NCI-H345 (cell line): ENCODE results near the gene CXCL3.

ENCODE experiments used
- DNase-seq: peaks from one replicate; lab custom pipeline; 2025; lab: John Stamatoyannopoulos, UW

CXCL3 gene

DNA sequence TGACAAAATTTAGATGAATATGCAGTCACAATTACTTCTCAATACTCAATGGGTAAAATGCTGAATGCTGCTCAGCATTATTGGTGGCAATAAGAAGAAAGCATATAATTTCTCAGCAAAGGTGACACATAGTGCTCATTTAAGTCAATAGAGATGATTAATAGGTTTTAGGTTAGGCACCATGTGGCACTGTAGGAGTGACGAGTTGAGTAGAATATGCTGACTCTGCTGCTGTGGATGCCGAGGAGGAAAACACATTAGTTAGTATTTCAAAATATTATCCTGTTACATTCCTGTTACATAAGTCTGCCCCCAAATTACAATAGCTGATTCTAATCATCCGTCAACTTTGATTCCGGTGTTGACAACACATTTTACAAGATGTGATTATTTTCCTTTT is 26.4 kb downstream of the CXCL3 start:
- DNase-seq: no peak

DNA sequence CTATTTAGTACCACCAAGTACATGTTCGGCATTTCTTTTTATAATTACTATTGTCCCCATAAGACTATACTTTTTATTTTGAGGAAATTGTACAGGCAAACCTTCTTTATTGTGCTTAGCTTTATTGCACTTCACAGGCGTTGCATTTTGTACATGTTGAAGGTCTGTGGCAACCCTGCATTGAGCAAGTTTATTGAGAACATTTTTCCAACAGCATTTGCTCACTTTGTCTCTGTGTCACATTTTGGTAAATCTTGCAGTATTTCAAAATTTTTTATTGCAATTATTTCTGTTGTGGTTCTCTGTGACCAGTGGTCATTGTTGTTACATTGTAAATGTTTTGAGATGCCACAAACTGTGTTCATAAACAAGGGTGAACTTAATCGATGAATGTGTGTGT is 29.2 kb downstream of the CXCL3 start:
- no peak for DNase-seq

DNA sequence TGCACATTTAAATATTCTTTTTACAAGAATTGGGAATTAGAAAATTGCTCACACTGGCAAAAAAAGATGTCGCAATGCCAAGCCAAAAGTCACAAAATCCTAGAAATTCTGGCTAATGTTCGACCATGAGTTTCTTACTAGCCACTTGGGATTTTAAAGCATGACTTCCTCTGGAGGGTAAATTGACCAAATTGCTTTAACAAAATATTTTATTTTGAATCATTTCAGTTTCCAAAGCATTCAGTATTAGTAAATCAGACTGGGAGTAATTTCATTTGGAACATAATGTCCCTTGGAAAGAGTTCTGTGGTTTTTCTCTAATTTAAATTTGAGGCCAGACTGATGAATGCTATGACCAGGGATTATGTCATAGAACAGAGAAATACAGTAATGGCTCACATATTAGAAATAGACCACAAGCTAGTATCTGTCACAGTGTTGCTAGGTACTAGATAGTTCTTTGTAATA is 32.4 kb downstream of the CXCL3 start:
- DNase-seq: no peak

DNA sequence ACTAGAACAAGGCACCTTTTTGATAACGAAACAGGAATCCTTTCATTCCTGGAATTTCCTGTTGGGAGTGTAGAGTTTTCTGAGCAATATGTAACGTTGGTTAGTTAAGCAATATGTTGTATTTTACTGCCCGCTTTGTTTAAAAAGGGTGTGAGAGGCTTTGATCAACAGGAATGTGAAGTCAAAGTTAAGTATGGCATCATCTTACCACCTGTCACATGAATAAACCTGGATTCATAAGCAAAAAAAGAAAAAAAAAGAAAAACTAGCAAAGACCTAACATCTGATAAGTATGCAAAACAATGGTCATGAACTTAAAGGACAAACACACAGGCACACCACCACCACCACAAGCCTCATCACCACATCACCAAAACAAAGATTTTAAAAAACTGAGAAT is 33.0 kb downstream of the CXCL3 start:
- DNase-seq: no peak

DNA sequence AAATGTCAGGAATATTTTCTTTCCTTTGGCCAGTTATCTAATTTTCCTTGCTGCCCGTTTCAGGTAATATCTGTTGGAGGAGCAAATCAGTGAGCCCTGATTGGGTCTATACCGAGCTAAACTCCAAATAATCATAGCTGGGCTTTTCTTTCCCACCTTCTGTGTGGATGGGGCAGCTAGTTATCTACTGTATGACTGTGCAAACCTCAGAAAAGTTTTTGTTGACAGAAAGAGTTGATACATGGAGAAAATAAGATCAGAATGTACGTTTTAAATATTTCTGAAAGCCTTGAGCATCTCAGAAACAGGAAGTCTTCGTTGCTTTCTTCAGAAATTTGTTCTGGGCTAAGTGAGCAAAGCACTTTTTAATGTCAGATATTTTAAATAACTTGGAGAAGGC is 33.8 kb downstream of the CXCL3 start:
- no peak for DNase-seq

DNA sequence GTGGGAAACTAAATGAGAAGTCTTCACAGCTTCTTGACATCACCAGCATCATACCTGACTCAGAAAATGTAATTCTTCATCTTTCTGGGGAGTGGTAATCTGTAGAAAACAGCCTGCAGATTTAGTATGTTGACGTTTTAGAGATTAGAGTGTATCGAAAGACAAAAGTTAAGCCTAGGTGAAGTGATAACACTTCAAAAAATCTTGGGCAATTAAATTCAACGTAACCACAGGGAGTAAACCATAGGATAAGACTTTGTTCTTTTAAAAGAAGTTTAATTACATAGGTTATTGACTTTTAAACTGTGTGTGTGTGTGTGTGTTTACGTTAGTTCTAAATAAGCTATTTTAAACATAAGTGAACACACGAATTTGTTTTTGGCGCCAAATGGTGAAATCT is 38.2 kb downstream of the CXCL3 start:
- no peak for DNase-seq

DNA sequence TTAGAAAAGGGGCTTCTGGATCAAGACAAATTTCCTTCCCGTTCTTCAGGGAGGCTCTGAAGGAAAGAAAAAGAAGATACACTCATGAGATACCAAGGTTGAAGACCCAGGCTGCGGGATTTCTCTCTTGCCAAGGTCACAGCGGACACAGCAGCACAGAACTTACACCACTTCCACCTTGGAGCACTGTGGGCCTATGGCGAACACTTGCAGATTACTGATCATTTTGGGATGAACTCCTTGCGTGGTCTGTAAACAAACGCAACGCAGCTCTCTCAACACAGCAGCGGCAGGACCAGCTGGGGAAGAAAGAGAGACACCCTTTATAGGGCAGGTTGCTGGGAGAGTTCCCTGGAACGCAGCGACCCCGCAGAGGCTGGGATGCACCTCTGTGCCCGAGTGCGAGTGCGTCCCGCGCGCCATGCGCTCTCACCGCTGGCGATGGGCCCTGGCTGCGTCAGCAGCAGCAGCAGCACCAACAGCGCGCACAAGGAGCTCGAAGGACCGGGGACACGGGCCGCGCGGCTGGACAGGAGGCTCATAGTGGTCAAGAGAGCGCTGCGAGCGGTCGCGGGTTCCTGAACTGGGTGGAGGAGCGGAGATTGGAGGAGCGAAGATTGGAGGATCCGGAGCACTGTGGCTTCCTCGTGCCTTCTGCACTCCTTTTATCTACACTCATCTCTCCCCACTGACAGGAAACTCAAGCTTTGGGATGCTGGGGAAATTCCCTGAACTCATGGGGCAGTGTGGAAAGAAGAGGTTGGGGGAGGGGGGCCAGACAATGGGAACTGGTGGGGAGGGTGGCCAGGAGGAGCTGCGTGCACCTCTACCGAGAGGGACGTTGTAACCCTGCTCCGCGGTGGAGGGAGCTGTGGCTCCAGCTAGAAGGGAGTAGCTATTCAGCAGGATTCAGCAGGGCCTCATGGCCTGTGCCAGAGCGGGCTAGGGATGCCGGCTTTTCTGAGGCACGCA is 40.2 kb downstream of the CXCL3 start, which contains the start of gene CXCL5:
CXCL5 (minus strand) TSS at position 638 of the 972 bp plus-strand sequence; CDS start at position 542, 96 bp downstream.
- DNase-seq: no peak

DNA sequence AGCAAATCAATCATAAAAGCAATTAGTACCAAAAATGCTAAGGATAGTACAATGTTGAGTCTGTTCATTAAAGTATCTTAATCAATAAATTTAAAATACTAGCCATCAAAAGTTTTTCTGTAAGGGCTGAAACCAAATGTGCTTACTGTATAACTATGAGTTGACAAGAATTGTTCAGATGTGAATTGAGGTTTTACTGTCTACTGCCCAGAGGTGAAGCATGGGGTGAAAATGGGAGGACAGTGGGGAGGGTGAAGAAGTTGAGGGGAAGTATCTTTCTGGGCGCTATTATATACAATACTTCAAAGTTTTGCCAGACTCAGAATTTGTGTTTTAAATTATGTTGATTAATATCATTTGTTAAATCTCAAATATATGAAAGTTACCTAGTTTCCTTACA is 46.4 kb downstream of the CXCL3 start:
- DNase-seq: no peak

DNA sequence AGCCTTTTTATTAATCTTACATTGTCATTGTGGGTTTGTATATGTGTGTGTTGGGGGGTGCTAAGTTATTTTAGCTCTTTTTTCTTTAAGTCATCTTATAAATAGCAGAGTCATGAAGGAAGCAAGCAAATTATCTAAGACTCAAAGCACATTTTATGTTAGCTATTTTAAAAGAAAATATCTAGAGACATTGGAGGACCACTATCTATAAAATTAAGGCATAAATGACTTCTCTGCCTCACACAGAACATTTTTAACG is 46.8 kb downstream of the CXCL3 start:
- DNase-seq: no peak

DNA sequence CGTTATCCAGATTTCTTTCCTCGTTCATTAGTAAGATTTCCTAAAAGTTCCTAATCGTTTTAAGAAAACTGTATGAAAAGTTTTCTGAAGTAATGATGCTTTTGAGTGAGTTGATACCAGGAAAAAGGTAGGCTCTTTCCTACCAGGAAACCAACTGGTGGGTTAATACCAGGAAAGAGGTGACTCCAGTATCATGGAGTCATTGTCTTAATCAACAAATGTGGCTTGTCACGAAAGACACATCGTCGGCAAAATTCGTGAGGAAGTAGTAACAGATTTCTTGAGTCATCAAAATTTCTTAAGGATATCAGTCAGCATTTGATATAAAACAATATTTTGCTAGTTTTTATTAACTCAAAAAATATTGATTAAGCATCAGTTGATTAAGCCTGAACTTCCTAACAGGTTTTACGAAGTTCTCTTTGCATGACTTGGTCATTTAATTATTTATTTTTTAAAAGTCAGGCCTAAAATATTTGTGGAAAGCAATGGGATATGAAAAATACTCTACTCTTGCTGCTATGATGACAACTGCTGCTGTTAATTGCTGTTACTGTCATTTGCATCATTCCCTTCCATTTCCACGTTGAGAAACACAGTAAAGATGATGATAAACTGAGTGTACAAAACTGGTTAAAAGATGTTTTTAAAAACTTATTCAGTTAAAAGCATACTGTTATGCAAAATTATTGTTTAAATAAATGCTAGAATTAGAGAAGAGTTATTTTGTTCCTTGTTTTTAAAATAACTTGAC is 47.3 kb downstream of the CXCL3 start:
- no peak for DNase-seq

DNA sequence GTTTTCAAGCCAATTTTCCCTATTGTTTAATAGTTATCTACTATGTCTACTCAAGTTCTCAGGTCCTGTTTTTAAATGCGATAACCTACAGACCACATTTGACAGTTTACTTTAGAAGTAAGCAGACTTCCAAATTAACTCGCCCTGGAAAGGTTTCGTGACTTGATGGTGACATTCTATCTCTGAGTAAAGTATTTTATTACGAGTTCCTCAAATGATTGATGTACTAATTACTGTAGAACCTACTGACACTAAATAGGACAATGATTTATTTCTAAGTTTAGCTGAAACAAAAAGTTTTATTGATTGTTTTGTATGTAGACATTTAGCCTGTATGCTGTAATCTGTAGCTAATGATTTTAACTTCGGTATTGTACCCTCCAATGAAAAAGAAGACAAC is 48.6 kb downstream of the CXCL3 start:
- DNase-seq: no peak

DNA sequence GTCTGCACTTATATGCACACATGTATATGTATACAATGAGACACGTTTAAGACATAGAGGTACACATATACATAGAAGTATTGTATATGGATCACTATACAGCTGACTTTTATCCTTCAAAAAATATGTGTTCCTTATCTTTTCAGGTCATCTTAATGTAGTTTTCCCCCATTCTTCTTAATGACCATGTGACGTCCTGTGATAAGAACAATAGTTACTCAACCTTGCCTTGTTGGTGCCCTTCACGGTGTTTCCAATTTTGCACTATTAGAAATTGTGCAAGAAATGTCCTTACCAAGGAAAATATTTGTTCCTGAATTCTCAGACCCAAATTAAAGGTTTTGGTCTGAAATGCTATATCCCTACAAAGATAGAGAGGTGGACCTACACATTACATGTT is 49.5 kb downstream of the CXCL3 start:
- DNase-seq: no peak

DNA sequence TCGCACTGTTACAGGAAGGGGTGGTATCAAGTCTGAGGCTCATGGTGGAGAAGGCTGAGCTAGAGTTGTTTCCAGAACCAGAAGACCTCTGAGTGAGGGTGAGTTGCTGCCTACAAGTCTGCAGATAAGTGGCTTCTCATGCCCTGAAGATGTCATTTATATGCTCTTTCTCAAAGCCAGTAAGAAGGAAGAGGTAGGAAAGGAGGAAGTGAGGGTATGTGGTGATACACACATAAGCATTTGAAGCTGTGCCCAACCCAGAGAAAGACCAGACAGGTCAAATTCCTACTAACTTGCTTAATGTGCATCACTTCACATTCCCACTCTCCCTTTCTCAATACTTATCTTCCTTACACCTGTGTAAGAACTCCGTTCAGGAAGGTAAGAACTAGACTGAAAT is 50.4 kb downstream of the CXCL3 start, which contains the start of gene PPBP:
PPBP (minus strand) TSS at position 130 of the 400 bp plus-strand sequence; CDS start at position 43, 87 bp downstream.
- no peak for DNase-seq
